ENCODE results near the gene POLD1. TPM values are rescaled to one million over a fixed set of nuclear protein-coding genes. Genes with fewer than 3 reads are reported as not detected.

Gene POLD1
- polyA plus RNA-seq, 1 experiment = 5.1 TPM

- no peak for DNase-seq (ENCODE audit: low read depth, low spot score)
- POLR2A ChIA-PET = no interaction called here
- no peak overlapping the region for H3K4me3 ChIP-seq (ENCODE audit: low read depth, low read length)
These were observed 6.6 kb upstream of the POLD1 start for GRCh38 chr19:50377517-50377916.

DNA sequence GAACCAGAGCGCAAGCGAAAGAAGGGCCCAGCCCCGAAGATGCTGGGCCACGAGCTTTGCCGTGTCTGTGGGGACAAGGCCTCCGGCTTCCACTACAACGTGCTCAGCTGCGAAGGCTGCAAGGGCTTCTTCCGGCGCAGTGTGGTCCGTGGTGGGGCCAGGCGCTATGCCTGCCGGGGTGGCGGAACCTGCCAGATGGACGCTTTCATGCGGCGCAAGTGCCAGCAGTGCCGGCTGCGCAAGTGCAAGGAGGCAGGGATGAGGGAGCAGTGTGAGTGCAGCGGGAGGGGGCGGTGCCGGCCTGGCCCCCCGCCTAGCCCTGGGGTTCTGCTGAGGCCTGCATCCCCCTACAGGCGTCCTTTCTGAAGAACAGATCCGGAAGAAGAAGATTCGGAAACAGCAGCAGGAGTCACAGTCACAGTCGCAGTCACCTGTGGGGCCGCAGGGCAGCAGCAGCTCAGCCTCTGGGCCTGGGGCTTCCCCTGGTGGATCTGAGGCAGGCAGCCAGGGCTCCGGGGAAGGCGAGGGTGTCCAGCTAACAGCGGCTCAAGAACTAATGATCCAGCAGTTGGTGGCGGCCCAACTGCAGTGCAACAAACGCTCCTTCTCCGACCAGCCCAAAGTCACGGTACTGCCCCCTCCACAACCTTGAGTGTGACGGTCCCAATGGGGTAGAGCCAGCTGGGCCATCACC lies 5.8 kb upstream of the POLD1 start:
- Histone ChIP-seq H3K4me3 (ENCODE audit: low read depth, low read length) (no peak overlapping the region), H3K27me3 (ENCODE audit: control insufficient read depth, insufficient read depth, low read length) (no peaks in the 10 kb centered on the region), H3K27ac (ENCODE audit: low read depth, low read length) (no peak overlapping the region), H3K9me3 (ENCODE audit: control insufficient read depth, insufficient read depth, low read length) (peaks cover 3% of the 10 kb centered on the region; the same call in 1 of the 2 replicates)
- CTCF ChIA-PET = no interaction called here
- TF ChIP-seq CTCF (IDR thresholded peaks at IDR 0.05; ENCODE audit: low read depth, low read length) = no peak
- no peak for DNase-seq (ENCODE audit: low read depth, low spot score)
- POLR2A ChIA-PET = no interaction called here

More at GRCh38 chr19:50377517-50377916, 6.6 kb upstream of the POLD1 start:
- TF ChIP-seq CTCF (IDR thresholded peaks at IDR 0.05; ENCODE audit: low read depth, low read length) = no peak
- CTCF ChIA-PET = interaction anchor here (0.6 kb wide), 1 partner anchor 38 kb away, joined by 4 read pairs; no protein-coding TSS in a partner anchor
- Histone ChIP-seq H3K27me3 (ENCODE audit: control insufficient read depth, insufficient read depth, low read length) (no peaks in the 10 kb centered on the region), H3K9me3 (ENCODE audit: control insufficient read depth, insufficient read depth, low read length) (peaks cover 3% of the 10 kb centered on the region; the same call in 1 of the 2 replicates), H3K27ac (ENCODE audit: low read depth, low read length) (no peak overlapping the region)

DNA sequence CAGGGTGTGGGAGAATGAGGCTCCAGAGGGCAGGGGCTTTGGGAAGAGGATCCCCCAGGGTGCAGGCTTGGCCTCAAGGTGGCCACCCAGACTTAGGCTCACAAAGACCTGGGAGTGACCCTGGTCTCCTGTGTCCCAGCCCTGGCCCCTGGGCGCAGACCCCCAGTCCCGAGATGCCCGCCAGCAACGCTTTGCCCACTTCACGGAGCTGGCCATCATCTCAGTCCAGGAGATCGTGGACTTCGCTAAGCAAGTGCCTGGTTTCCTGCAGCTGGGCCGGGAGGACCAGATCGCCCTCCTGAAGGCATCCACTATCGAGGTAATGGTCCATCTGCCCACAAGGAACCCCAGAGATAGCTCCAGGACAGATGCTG lies 5.3 kb upstream of the POLD1 start:
- Histone ChIP-seq H3K27me3 (ENCODE audit: control insufficient read depth, insufficient read depth, low read length) (no peaks in the 10 kb centered on the region), H3K4me3 (ENCODE audit: low read depth, low read length) (no peak overlapping the region), H3K9me3 (ENCODE audit: control insufficient read depth, insufficient read depth, low read length) (peaks cover 3% of the 10 kb centered on the region; the same call in 1 of the 2 replicates), H3K27ac (ENCODE audit: low read depth, low read length) (no peak overlapping the region)
- CTCF ChIA-PET = no interaction called here
- POLR2A ChIA-PET = no interaction called here
- no peak for DNase-seq (ENCODE audit: low read depth, low spot score)
- no peak for TF ChIP-seq CTCF (IDR thresholded peaks at IDR 0.05; ENCODE audit: low read depth, low read length)

DNA sequence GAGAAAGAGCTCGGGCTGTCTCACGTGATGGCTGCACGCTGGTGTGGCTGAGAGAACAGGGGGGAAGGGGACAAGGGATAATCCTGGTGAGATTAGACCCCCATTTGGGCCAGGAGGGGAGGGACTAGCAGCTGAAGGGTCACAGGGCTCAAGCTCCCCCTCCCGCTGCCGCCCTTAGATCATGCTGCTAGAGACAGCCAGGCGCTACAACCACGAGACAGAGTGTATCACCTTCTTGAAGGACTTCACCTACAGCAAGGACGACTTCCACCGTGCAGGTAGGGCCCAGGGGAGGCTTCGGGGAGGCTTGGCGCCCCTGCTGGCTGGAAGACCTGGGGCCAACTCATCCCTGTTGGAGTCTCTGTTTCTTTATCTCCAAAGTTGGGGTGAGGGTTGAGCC lies 4.5 kb upstream of the POLD1 start:
- no peak overlapping the region for H3K4me3 ChIP-seq (ENCODE audit: low read depth, low read length)
- POLR2A ChIA-PET = no interaction called here
- no peak for DNase-seq (ENCODE audit: low read depth, low spot score)
- H3K27me3 ChIP-seq (ENCODE audit: control insufficient read depth, insufficient read depth, low read length) = no peaks in the 10 kb centered on the region
- peaks cover 3% of the 10 kb centered on the region; the same call in 1 of the 2 replicates for H3K9me3 ChIP-seq (ENCODE audit: control insufficient read depth, insufficient read depth, low read length)
- TF ChIP-seq CTCF (IDR thresholded peaks at IDR 0.05; ENCODE audit: low read depth, low read length) = no peak
- CTCF ChIA-PET = no interaction called here
- no peak overlapping the region for H3K27ac ChIP-seq (ENCODE audit: low read depth, low read length)

DNA sequence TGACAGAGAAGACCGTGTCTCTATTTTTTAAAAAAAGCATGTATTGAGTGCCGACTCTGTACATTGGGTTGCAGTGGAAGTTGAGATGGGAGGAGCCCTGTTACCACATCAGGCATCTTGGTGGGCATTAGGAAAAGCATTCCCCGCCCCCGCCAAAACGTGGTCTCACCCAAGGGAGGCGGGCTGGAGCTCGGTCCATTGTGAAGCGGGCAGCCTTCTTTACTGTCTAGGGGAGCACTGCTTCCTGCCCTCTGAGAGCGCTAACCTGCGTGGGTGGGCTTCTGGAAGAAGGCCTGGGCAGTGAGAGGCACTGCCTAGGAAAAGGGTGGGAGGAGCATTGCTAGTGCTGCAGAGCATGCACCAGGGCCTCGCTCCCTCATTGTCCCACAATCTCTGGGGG lies 4.0 kb upstream of the POLD1 start:
- CTCF ChIA-PET = no interaction called here
- Histone ChIP-seq H3K9me3 (ENCODE audit: control insufficient read depth, insufficient read depth, low read length) (peaks cover 3% of the 10 kb centered on the region; the same call in 1 of the 2 replicates), H3K27me3 (ENCODE audit: control insufficient read depth, insufficient read depth, low read length) (no peaks in the 10 kb centered on the region), H3K4me3 (ENCODE audit: low read depth, low read length) (no peak overlapping the region), H3K27ac (ENCODE audit: low read depth, low read length) (no peak overlapping the region)
- TF ChIP-seq CTCF (IDR thresholded peaks at IDR 0.05; ENCODE audit: low read depth, low read length) = no peak
- no peak for DNase-seq (ENCODE audit: low read depth, low spot score)
- POLR2A ChIA-PET = no interaction called here

Measured in AG04450 (cell line).